ENCODE measurements around the gene SLC29A1. TPM values are rescaled to one million over a fixed set of nuclear protein-coding genes. Genes with fewer than 3 reads are reported as not detected.
"Not testable (repeated sequence)": the region's sequence is repeated elsewhere in the genome, so short reads cannot be mapped to it uniquely, and the experiment has no call there.

The SLC29A1 gene
- polyA plus RNA-seq, 2 of the 4 experiments (the other 2 are of a cell fraction) = 45.6 to 72.3 TPM

DNA sequence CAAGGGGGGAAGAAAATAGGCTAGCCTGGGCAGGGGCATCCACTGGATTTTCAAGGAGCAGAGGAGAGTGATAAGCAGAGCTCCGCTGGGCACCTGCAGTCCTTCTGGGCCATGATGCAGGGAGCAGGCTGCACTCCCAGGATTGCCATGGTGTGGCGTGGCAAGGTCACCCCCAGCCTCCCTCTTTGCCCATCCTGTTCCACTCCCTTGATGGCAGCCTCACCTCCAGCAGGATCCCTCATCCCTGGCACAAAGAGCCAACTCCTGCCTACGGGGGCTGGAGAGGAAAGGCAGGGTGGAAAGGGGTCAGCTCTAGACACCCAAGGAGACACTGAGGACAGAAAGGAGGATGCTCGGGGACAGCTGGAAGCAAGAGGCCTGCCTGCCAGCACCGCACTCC is 29.1 kb upstream of the SLC29A1 start:
- Histone ChIP-seq H3K27ac (no peak overlapping the region), H3K4me2 (no peak overlapping the region), H3K4me3 (no peak overlapping the region), H3K9me3 (no peaks in the 10 kb centered on the region), H3K4me1 (no peaks in the 10 kb centered on the region)
- TF ChIP-seq CBX8 (IDR thresholded peaks at IDR 0.05) (no peak), ZSCAN20 (CRISPR knock-in tag; IDR thresholded peaks at IDR 0.05) (no peak), POLR2A (IDR thresholded peaks at IDR 0.05; ENCODE audit: low read length) (no peak), SREBF2 (IDR thresholded peaks at IDR 0.05) (no peak), RARB (CRISPR knock-in tag; IDR thresholded peaks at IDR 0.05) (no peak), HEYL (CRISPR knock-in tag; IDR thresholded peaks at IDR 0.05) (no peak), HDAC2 (IDR thresholded peaks at IDR 0.05) (no peak), EP300 (IDR thresholded peaks at IDR 0.05) (no peak), CHD4 (IDR thresholded peaks at IDR 0.05; ENCODE audit: borderline replicate concordance) (no peak), MAFK (IDR thresholded peaks at IDR 0.05; ENCODE audit: partially characterized antibody) (no peak), CHD2 (IDR thresholded peaks at IDR 0.05; ENCODE audit: low read length, partially characterized antibody) (no peak), HOXB13 (CRISPR knock-in tag; IDR thresholded peaks at IDR 0.05; ENCODE audit: low read depth) (no peak), ESRRA (IDR thresholded peaks at IDR 0.05; ENCODE audit: borderline replicate concordance, low read length) (no peak), NPAS2 (CRISPR knock-in tag; IDR thresholded peaks at IDR 0.05; ENCODE audit: borderline replicate concordance) (no peak)
- TF ChIP-seq, protein P1, sequence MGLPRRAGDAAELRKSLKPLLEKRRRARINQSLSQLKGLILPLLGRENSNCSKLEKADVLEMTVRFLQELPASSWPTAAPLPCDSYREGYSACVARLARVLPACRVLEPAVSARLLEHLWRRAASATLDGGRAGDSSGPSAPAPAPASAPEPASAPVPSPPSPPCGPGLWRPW (IDR thresholded peaks at IDR 0.05) = no peak
- TF ChIP-seq, protein P2, sequence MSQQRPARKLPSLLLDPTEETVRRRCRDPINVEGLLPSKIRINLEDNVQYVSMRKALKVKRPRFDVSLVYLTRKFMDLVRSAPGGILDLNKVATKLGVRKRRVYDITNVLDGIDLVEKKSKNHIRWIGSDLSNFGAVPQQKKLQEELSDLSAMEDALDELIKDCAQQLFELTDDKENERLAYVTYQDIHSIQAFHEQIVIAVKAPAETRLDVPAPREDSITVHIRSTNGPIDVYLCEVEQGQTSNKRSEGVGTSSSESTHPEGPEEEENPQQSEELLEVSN (IDR thresholded peaks at IDR 0.05; ENCODE audit: borderline replicate concordance, low read depth) = no peak
- TF ChIP-seq, protein P3, sequence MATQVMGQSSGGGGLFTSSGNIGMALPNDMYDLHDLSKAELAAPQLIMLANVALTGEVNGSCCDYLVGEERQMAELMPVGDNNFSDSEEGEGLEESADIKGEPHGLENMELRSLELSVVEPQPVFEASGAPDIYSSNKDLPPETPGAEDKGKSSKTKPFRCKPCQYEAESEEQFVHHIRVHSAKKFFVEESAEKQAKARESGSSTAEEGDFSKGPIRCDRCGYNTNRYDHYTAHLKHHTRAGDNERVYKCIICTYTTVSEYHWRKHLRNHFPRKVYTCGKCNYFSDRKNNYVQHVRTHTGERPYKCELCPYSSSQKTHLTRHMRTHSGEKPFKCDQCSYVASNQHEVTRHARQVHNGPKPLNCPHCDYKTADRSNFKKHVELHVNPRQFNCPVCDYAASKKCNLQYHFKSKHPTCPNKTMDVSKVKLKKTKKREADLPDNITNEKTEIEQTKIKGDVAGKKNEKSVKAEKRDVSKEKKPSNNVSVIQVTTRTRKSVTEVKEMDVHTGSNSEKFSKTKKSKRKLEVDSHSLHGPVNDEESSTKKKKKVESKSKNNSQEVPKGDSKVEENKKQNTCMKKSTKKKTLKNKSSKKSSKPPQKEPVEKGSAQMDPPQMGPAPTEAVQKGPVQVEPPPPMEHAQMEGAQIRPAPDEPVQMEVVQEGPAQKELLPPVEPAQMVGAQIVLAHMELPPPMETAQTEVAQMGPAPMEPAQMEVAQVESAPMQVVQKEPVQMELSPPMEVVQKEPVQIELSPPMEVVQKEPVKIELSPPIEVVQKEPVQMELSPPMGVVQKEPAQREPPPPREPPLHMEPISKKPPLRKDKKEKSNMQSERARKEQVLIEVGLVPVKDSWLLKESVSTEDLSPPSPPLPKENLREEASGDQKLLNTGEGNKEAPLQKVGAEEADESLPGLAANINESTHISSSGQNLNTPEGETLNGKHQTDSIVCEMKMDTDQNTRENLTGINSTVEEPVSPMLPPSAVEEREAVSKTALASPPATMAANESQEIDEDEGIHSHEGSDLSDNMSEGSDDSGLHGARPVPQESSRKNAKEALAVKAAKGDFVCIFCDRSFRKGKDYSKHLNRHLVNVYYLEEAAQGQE (IDR thresholded peaks at IDR 0.05) = no peak
- TF ChIP-seq, protein P4, sequence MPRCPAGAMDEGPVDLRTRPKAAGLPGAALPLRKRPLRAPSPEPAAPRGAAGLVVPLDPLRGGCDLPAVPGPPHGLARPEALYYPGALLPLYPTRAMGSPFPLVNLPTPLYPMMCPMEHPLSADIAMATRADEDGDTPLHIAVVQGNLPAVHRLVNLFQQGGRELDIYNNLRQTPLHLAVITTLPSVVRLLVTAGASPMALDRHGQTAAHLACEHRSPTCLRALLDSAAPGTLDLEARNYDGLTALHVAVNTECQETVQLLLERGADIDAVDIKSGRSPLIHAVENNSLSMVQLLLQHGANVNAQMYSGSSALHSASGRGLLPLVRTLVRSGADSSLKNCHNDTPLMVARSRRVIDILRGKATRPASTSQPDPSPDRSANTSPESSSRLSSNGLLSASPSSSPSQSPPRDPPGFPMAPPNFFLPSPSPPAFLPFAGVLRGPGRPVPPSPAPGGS (IDR thresholded peaks at IDR 0.05) = no peak
- DNase-seq (ENCODE audit: low read depth in 1 of 2, low spot score in 1 of 2) (no peak), ATAC-seq (no peak), FAIRE-seq (no peak)
- ChIA-PET CTCF (interaction anchor here (0.6 to 1.6 kb wide), 4 partner anchors 8 to 369 kb away, joined by 3 to 4 read pairs (median 3); no protein-coding TSS in a partner anchor), POLR2A (no interaction called here)
- WGBS (ENCODE audit: missing lambda C conversion rate) = 88% methylated on average over 4 of the region's 5 CpGs

DNA sequence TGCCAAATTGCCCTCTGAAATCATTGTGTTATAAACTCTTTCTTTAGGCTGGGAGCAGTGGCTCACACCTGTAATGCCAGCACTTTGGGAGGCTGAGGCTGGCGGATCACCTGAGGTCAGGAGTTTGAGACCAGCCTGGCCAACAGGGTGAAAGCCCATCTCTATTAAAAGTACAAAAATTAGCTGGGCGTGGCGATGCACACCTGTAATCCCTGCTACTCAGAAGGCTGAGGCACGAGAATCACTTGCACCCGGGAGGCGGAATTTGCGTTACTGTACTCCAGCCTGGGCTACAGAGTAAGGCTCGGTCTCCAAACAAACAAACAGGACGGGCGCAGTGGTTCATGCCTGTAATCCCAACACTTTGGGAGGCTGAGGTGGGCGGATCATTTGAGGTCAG is 27.0 kb upstream of the SLC29A1 start:
- ATAC-seq; H3K27ac ChIP-seq; POLR2A ChIA-PET; DNase-seq (ENCODE audit: low read depth in 1 of 2, low spot score in 1 of 2); H3K4me2 ChIP-seq; H3K4me1 ChIP-seq; H3K4me3 ChIP-seq; FAIRE-seq; H3K9me3 ChIP-seq; CTCF ChIA-PET: not testable (repeated sequence)
- WGBS (ENCODE audit: missing lambda C conversion rate) = 86% methylated on average over 11 of the region's 11 CpGs

DNA sequence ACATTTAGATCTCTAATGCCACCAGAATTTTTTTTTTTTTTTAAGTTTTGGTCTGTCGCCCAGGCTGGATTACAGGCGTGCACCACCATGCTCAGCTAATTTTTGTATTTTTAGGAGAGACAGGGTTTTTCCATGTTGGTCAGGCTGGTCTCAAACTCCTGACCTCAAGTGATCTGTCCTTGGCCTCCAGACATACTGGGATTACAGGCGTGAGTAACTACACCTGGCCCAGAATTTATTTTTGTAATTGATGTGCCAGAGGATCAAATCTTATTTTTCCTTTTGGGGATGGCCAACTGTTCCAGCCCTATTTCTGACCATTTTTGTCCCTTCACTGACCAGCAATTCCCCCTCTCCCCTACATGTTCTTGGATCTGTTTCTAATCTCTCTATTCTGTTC is 24.7 kb upstream of the SLC29A1 start:
- FAIRE-seq (no peak), DNase-seq (ENCODE audit: low read depth in 1 of 2, low spot score in 1 of 2) (no peak), ATAC-seq (no peak)
- 75% methylated on average over 3 of the region's 3 CpGs for WGBS (ENCODE audit: missing lambda C conversion rate)
- CTCF ChIA-PET = interaction anchor here (0.6 to 1.2 kb wide), 2 partner anchors 26 to 176 kb away, joined by 4 to 6 read pairs; no protein-coding TSS in a partner anchor
- H3K9me3 ChIP-seq = no peaks in the 10 kb centered on the region
- POLR2A ChIA-PET = no interaction called here
- H3K4me2 ChIP-seq = no peak overlapping the region
- no peak for TF ChIP-seq POLR2AphosphoS2 (conservative IDR thresholded peaks at IDR 0.05; ENCODE audit: low read length)
- TF ChIP-seq, protein P5, sequence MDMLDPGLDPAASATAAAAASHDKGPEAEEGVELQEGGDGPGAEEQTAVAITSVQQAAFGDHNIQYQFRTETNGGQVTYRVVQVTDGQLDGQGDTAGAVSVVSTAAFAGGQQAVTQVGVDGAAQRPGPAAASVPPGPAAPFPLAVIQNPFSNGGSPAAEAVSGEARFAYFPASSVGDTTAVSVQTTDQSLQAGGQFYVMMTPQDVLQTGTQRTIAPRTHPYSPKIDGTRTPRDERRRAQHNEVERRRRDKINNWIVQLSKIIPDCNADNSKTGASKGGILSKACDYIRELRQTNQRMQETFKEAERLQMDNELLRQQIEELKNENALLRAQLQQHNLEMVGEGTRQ (IDR thresholded peaks at IDR 0.05) = no peak
- no peak for TF ChIP-seq FOXS1 (CRISPR knock-in tag; IDR thresholded peaks at IDR 0.05)
- no peak for TF ChIP-seq RFX5 (IDR thresholded peaks at IDR 0.05)
- TF ChIP-seq EHF (CRISPR knock-in tag; IDR thresholded peaks at IDR 0.05) = no peak
- no peak for TF ChIP-seq CHD2 (IDR thresholded peaks at IDR 0.05; ENCODE audit: low read length, partially characterized antibody)
- TF ChIP-seq, protein P6, sequence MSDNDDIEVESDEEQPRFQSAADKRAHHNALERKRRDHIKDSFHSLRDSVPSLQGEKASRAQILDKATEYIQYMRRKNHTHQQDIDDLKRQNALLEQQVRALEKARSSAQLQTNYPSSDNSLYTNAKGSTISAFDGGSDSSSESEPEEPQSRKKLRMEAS (IDR thresholded peaks at IDR 0.05) = no peak
- no peak for TF ChIP-seq MYC (IDR thresholded peaks at IDR 0.05; ENCODE audit: borderline replicate concordance, low read length)
- TF ChIP-seq CHD4 (IDR thresholded peaks at IDR 0.05; ENCODE audit: borderline replicate concordance) = no peak
- TF ChIP-seq HOXB13 (CRISPR knock-in tag; IDR thresholded peaks at IDR 0.05; ENCODE audit: low read depth) = no peak
- no peak for TF ChIP-seq ESRRA (IDR thresholded peaks at IDR 0.05; ENCODE audit: borderline replicate concordance, low read length)
- TF ChIP-seq TFCP2L1 (CRISPR knock-in tag; IDR thresholded peaks at IDR 0.05) = no peak
- no peak for TF ChIP-seq MAZ (IDR thresholded peaks at IDR 0.05; ENCODE audit: borderline replicate concordance, low read depth, low read length)
- TF ChIP-seq MAFK (IDR thresholded peaks at IDR 0.05; ENCODE audit: partially characterized antibody) = no peak
- no peak overlapping the region for H3K27ac ChIP-seq
- 0 out of 3 replicates have a peak, but pooled peaks cover 5% of the 10 kb centered on the region for H3K4me1 ChIP-seq
- no peak overlapping the region for H3K4me3 ChIP-seq
